GM18951 (cell line): Measurements from ENCODE around the gene TTC9C.
"Not testable (repeated sequence)": the region's sequence is repeated elsewhere in the genome, so short reads cannot be mapped to it uniquely, and the experiment has no call there.

Experiments
- POLR2A ChIP-seq: IDR thresholded peaks from 4 replicates; pipeline ENCODE4 v1.6.1; 2011; ENCODE audit warnings: mild to moderate bottlenecking; ENCODE audit not compliant: insufficient read length, insufficient read depth; ENCODE audit errors: extremely low read depth
- in situ Hi-C: fragments of 300-500 bp; cut with MboI; formaldehyde crosslinking; loops from one replicate; pipeline ENCODE4 v1.12.0; 2022; ENCODE audit warnings: low sequenced_read_pairs, mixed read lengths, inconsistent platforms; ENCODE audit not compliant: unreplicated experiment

TTC9C gene

DNA sequence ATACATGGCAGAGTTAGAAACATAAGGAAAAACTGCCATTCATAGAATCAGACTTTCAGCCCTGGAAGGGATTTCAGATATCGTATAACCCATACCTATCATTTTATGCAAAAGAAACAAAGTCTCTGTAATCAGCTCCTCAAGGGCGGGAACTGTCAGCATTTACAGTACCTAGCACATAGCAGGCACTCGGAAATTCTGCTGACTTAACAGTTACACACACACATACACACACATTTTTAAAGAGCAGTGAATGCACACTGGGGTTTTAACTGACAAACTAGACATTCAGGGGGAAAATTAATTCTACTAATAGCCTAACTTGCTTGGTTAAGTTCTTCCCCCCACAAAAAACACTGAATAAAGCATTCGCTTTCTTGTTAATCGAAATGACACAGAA, 12.1 kb upstream of the TTC9C start:
- no peak for TF ChIP-seq POLR2A
- in situ Hi-C loops = no loop called here

DNA sequence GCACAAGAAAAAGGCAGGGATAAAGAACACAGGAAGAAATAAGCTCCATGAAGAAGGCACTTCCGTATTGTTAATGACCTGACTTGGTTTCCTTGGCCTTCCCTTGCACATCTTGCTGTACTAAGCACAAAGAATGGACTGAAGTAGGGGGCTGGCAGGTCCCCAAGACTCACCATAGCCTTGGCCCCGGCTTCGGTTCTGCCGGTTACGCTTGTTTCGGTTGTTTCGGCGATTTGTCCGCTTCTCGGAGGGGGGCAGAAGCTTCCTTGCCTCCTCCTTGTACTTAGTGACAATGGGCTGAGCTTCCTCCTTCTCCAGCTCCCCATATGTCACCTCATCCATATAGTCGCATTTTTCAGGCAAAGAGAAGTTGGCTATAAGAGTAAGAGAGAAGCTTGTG, 11.5 kb upstream of the TTC9C start:
- TF ChIP-seq POLR2A = no peak
- in situ Hi-C loops = no loop called here

DNA sequence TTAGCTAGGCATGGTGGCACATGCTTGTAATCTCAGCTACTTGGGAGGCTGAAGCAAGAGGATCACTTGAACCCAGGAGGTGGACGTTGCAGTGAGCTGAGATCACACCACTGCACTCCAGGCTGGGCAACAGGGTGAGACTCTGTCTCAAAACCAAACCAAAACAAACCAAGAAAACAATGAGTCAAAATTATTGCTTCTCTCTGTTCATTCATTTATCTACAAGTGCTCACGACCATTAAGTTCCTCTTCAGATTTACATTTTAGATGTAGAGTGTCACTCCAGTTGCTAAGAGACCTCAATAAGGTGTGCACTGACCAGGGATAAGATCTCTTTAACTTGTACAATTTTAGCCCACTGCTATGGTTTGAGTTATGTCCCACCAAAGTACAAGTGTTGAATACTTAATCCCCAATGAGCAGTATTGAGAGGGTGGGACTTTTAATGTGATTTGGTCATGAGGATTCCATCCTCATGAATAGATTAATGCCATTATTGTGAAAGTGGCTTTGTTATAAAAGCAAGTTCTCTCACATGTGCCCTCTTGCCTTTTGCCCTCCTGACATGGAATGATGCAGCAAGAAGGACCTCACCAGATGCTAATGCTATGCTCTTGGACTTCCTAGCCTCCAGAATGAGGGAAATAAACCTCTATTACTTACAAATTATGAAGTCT, 8.8 kb upstream of the TTC9C start:
- TF ChIP-seq POLR2A = no peak
- in situ Hi-C loops = no loop called here

DNA sequence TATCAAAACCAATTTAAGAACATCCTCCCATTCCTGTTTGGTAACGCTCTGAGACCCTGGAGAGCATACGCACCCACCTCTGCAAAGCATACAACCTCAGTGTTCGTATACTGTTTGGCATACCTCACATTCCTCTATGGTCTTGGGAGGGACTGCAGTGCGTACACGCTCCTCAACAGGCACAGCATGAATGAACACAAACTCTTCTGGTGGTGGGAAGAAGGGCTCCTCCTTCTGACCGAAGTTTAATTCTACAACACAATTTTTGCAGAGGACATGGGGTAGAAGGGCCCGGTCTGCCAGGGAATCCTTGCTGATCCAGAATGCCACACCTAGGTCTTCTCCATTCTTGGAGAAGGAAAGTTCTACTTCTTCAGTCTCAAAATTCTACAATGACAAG, 6.3 kb upstream of the TTC9C start:
- no peak for TF ChIP-seq POLR2A
- in situ Hi-C loops = no loop called here

DNA sequence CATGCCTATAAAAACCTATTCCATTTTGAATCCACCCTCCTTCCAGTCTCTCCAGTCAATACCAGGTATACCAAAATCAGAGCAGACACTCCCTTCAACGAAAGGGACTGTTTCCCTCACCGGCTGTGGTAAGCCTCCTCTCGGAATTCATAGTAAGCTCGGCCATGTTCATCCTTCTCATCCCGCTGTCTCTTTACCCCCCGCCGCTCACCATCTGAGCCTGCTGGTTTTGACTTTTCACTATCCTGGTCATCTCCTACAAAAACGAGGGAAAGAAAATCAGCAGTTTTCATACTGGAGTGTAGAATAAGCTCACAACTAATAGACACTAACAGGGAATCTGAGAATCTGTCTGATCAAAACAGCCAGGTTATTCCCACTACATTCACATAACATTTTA, 4.1 kb upstream of the TTC9C start:
- in situ Hi-C loops = no loop called here
- no peak for TF ChIP-seq POLR2A

GRCh38 chr11:62725646-62726045, 2.6 kb upstream of the TTC9C start:
- in situ Hi-C loops = no loop called here
- TF ChIP-seq POLR2A = no peak

DNA sequence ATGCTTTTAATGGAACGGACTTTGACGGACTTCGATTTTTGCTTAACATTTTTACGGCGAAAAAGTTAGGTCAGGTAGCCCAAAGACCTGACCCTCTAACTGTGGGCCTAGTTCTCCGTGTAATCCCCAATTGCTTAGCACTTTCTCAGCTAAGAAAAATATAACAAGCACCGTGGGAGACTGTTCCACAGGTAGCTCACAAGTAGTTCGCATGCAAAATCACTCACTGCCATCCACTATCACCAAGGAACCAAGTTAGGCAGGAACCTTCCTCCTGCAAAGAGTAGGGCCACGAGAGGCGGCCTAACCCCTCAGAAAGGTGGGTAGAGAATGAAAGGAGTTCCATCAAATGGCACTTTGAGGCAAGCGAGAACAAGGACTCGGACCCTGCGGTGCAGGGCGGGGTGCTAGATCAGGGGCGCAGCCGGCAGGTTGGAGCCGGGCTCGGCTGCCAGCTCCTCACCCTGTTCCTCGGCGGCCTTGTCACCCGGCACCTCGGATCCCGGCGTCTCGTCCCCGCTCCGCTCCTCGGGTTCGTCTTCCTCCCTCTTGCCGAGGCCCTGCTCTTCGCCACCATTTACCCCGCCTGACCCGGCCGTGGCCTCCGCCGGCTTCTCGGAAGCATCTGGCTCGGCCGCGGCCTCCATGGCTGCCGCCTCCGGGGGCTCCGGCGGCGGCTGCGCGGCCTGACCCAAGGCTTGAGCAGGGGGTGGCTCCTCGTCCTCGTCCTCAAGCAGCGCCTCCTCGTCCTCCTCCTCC, 2.0 kb upstream of the TTC9C start:
- in situ Hi-C loops = no loop called here
- TF ChIP-seq POLR2A = no peak

DNA sequence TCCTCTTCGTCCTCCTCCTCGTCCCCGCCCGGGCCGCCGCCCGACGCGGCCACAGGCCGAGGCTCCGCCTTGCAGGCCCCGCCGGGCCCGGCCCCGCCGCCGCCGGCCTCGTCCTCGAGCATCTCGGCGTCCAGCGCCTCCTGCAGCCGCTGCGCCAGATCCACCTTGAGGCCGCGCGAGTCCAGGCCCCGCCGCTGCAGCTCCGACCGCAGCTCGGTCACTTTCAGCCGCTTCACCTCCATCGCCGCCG, 1.4 kb upstream of the TTC9C start:
- no peak for TF ChIP-seq POLR2A

GRCh38 chr11:62727165-62727871, 968 bp upstream of the TTC9C start, which contains the start of gene HNRNPUL2:
Gene HNRNPUL2 (minus strand): TSS chr11:62727457. CDS start chr11:62727156, 301 bp downstream.
- TF ChIP-seq POLR2A = peak; percentile 95
- in situ Hi-C loops = no loop called here

More for the DNA sequence above, 1.4 kb upstream of the TTC9C start:
- in situ Hi-C loops = no loop called here

DNA sequence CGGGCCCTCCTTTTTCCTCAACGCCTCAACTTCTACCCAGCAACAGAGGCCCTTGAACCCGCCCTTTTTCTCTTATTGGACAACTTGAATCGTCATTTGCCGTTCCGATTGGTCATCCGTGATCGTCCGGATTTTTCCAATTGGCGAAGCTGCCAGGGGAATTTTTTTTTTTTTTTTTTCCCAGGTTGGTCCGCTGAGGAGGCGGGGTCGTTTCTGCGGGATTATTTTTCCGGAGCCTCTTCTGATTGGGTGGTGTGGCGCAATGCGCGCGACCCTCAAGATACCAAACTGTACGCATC, 465 bp upstream of the TTC9C start:
- in situ Hi-C loops = no loop called here
- TF ChIP-seq POLR2A = no peak

- in situ Hi-C loops = not testable (repeated sequence)
Observed at GRCh38 chr11:62730076-62730475, 1.8 kb downstream of the TTC9C start.

DNA sequence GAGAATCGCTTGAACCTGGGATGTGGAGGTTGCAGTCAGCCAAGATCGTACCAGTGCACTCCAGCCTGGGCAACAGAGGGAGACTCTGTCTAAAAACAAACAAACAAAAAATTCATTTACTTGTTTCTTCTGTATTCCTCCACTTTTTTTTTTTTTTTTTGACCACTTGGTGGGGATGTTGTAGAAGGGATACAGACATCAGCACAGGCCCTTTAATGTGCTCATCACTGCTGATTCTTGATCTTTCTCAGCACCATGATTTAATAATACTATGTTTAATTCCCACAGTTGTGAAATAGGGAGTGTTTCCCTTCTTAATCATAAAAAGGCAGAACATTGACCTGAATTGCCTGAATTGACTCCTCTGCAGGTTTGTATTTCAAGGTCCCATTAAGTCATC, 4.5 kb downstream of the TTC9C start:
- TF ChIP-seq POLR2A = no peak
- in situ Hi-C loops = no loop called here

GRCh38 chr11:62737196-62737595, 8.9 kb downstream of the TTC9C start:
- in situ Hi-C loops = no loop called here
- no peak for TF ChIP-seq POLR2A
